PFSK-1 (cell line): ENCODE measurements around the gene BTG2.

Source experiments
- FOXP2 ChIP-seq: optimal IDR thresholded peaks from 2 replicates; pipeline ENCODE3; 2011; ENCODE audit warnings: borderline replicate concordance, control low read depth, inconsistent platforms; ENCODE audit not compliant: insufficient read depth; ENCODE audit errors: extremely low read length, extremely low read depth
- POLR2AphosphoS5 ChIP-seq: IDR thresholded peaks from 2 replicates; pipeline ENCODE4 v1.6.1; 2012; ENCODE audit warnings: low read depth, mild to moderate bottlenecking, control low read depth, low read length, moderate library complexity
- REST ChIP-seq, 2 experiments: IDR thresholded peaks; 2 replicates each; pipeline versions ENCODE4 v1.6.1 to v1.8.0; 2011 to 2012; ENCODE audit warnings: low read depth in 2 of 2, low read length in 2 of 2, control low read depth in 1 of 2, inconsistent platforms in 1 of 2, mild to moderate bottlenecking in 1 of 2, moderate library complexity in 1 of 2; ENCODE audit not compliant: insufficient read depth in 1 of 2
- SIN3A ChIP-seq: IDR thresholded peaks from 2 replicates; pipeline ENCODE4 v1.6.1; 2012; ENCODE audit warnings: mild to moderate bottlenecking, low read length, moderate library complexity, borderline replicate concordance; ENCODE audit not compliant: insufficient read depth
- TAF1 ChIP-seq: IDR thresholded peaks from 2 replicates; pipeline ENCODE4 v1.6.1; 2012; ENCODE audit warnings: low read length, control low read depth, borderline replicate concordance; ENCODE audit not compliant: insufficient read depth

BTG2 gene

GRCh38 chr1:203336097-203336496 lies 30.8 kb downstream of the BTG2 start:
- no peak for TF ChIP-seq TAF1
- TF ChIP-seq REST (IDR thresholded peaks at IDR 0.05; ENCODE audit: insufficient read depth in 1 of 2, low read depth in 2 of 2, low read length in 2 of 2) = no peak
- TF ChIP-seq POLR2AphosphoS5 = no peak
- TF ChIP-seq SIN3A = no peak
- TF ChIP-seq FOXP2 = no peak

GRCh38 chr1:203338335-203339036 lies 33.2 kb downstream of the BTG2 start:
- TF ChIP-seq SIN3A = no peak
- TF ChIP-seq POLR2AphosphoS5 = no peak
- no peak for TF ChIP-seq TAF1
- TF ChIP-seq FOXP2 = no peak
- TF ChIP-seq REST (IDR thresholded peaks at IDR 0.05; ENCODE audit: insufficient read depth in 1 of 2, low read depth in 2 of 2, low read length in 2 of 2) = no peak

GRCh38 chr1:203340112-203340790 lies 34.9 kb downstream of the BTG2 start:
- TF ChIP-seq TAF1 = no peak
- no peak for TF ChIP-seq SIN3A
- no peak for TF ChIP-seq FOXP2
- no peak for TF ChIP-seq POLR2AphosphoS5
- no peak for TF ChIP-seq REST (IDR thresholded peaks at IDR 0.05; ENCODE audit: insufficient read depth in 1 of 2, low read depth in 2 of 2, low read length in 2 of 2)

GRCh38 chr1:203342192-203342940 lies 37.0 kb downstream of the BTG2 start:
- TF ChIP-seq POLR2AphosphoS5 (no peak), FOXP2 (no peak), REST (IDR thresholded peaks at IDR 0.05; ENCODE audit: insufficient read depth in 1 of 2, low read depth in 2 of 2, low read length in 2 of 2) (no peak), SIN3A (no peak), TAF1 (no peak)
